Transverse colon (tissue), 4 donors: ENCODE data around the gene VWA7.

Source experiments
- CTCF ChIP-seq, 5 experiments: fragments of 200-600 bp in 3 of 5; fragments of 450-650 bp in 2 of 5; sonication (generic) in 3 of 5; IDR thresholded peaks; 1 replicate in 2 of 5; 2 replicates in 3 of 5; pipeline ENCODE4 v1.5.1; 2016 to 2017; ENCODE audit warnings: antibody characterized with exemption in 5 of 5, inconsistent platforms in 3 of 5, mild to moderate bottlenecking in 2 of 5, moderate library complexity in 1 of 5
- POLR2A ChIP-seq: fragments of 450-650 bp; IDR thresholded peaks from one replicate; pipeline ENCODE4 v1.6.1; 2016; ENCODE audit warnings: antibody characterized with exemption, mild to moderate bottlenecking, moderate library complexity
- POLR2AphosphoS5 ChIP-seq, 3 donors: sonication (generic); formaldehyde crosslinking; IDR thresholded peaks; one replicate each; pipeline ENCODE4 v1.6.1; 2016; ENCODE audit warnings: antibody characterized with exemption in 3 of 3

- no peak for TF ChIP-seq POLR2AphosphoS5 (IDR thresholded peaks at IDR 0.05)
- no peak for TF ChIP-seq CTCF (IDR thresholded peaks at IDR 0.05)
- TF ChIP-seq POLR2A, result no peak
These were observed 56.8 kb downstream of the VWA7 start for GRCh38 chr6:31720196-31720770.
